ENCODE data around the gene PCSK1.

Gene PCSK1

GRCh38 chr5:96433066-96433447 lies at the start of gene PCSK1:
PCSK1 (minus strand) TSS chr5:96433248; CDS start chr5:96433042, 206 bp downstream.
- peak; percentile 91 for DNase-seq

- DNase-seq = no peak
Measured at GRCh38 chr5:96481867-96482266, 48.8 kb upstream of the PCSK1 start.

GRCh38 chr5:96481009-96481786 lies 48.1 kb upstream of the PCSK1 start:
- no peak for DNase-seq

GRCh38 chr5:96478983-96479382 lies 45.9 kb upstream of the PCSK1 start:
- DNase-seq = no peak

- no peak for DNase-seq
Measured at GRCh38 chr5:96476654-96477053, 43.6 kb upstream of the PCSK1 start.

GRCh38 chr5:96474073-96474472 lies 41.0 kb upstream of the PCSK1 start:
- no peak for DNase-seq

GRCh38 chr5:96473155-96473554 lies 40.1 kb upstream of the PCSK1 start:
- DNase-seq = no peak

- DNase-seq = no peak
Measured at GRCh38 chr5:96470785-96471184, 37.7 kb upstream of the PCSK1 start.

GRCh38 chr5:96468956-96469355 lies 35.9 kb upstream of the PCSK1 start:
- DNase-seq = no peak

- no peak for DNase-seq
Measured at GRCh38 chr5:96463091-96463490, 30.0 kb upstream of the PCSK1 start.

GRCh38 chr5:96459313-96460121 lies 26.5 kb upstream of the PCSK1 start:
- peak; percentile 32 for DNase-seq

- DNase-seq = no peak
Measured at GRCh38 chr5:96458176-96458575, 25.1 kb upstream of the PCSK1 start.

GRCh38 chr5:96455789-96456188 lies 22.7 kb upstream of the PCSK1 start:
- DNase-seq = no peak

GRCh38 chr5:96453394-96453793 lies 20.3 kb upstream of the PCSK1 start:
- DNase-seq = no peak

GRCh38 chr5:96447949-96448348 lies 14.9 kb upstream of the PCSK1 start:
- DNase-seq = no peak

- no peak for DNase-seq
Measured at GRCh38 chr5:96440185-96440538, 7.1 kb upstream of the PCSK1 start.

- DNase-seq = no peak
Measured at GRCh38 chr5:96439477-96440184, 6.6 kb upstream of the PCSK1 start.

- peak; percentile 83 for DNase-seq
Measured at GRCh38 chr5:96434201-96434645, 1.2 kb upstream of the PCSK1 start.

GRCh38 chr5:96432216-96433065 lies 607 bp downstream of the PCSK1 start:
- peak; percentile 86 for DNase-seq

GRCh38 chr5:96431376-96432187 lies 1.5 kb downstream of the PCSK1 start:
- DNase-seq = peak; percentile 76

GRCh38 chr5:96427824-96428223 lies 5.2 kb downstream of the PCSK1 start:
- DNase-seq = no peak

GRCh38 chr5:96426831-96427230 lies 6.2 kb downstream of the PCSK1 start:
- no peak for DNase-seq

Data from DMS79 (cell line).